ENCODE results near the gene DCUN1D3. TPM values are rescaled to one million over a fixed set of nuclear protein-coding genes. Genes with fewer than 3 reads are reported as not detected.

The DCUN1D3 gene
- total and polyA plus RNA-seq, 2 donors (not counting 3 experiments of a cell fraction or from before 2014, with no cell fraction given) = 10.4 to 35.0 TPM

DNA sequence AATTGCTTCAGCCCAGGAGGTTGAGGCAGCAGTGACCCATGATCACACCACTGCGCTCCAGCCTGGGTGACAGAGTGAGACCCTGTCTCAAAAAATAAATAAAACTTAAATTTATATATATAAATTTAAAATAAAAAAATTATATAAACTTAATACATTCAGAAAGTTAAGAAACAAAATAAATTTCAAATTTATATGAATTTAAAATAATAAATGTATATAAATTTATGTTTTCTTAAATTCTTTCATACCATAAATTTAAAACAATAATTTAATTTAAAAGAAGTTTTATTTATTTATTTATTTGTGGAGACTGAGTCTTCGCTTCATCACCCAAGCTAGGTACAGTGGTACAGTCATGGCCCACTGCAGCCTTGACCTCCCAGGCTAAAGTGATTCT lies 20.6 kb upstream of the DCUN1D3 start:
- no peak for TF ChIP-seq EZH2 (IDR thresholded peaks at IDR 0.05; ENCODE audit: borderline replicate concordance, low read depth, low read length, severe bottlenecking)
- TF ChIP-seq, protein P1, sequence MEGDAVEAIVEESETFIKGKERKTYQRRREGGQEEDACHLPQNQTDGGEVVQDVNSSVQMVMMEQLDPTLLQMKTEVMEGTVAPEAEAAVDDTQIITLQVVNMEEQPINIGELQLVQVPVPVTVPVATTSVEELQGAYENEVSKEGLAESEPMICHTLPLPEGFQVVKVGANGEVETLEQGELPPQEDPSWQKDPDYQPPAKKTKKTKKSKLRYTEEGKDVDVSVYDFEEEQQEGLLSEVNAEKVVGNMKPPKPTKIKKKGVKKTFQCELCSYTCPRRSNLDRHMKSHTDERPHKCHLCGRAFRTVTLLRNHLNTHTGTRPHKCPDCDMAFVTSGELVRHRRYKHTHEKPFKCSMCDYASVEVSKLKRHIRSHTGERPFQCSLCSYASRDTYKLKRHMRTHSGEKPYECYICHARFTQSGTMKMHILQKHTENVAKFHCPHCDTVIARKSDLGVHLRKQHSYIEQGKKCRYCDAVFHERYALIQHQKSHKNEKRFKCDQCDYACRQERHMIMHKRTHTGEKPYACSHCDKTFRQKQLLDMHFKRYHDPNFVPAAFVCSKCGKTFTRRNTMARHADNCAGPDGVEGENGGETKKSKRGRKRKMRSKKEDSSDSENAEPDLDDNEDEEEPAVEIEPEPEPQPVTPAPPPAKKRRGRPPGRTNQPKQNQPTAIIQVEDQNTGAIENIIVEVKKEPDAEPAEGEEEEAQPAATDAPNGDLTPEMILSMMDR (IDR thresholded peaks at IDR 0.05; ENCODE audit: extremely low read depth in 1 of 2, insufficient read depth in 1 of 2, low read depth in 1 of 2, low read length in 2 of 2) = no peak
- no peak for FAIRE-seq
- POLR2A ChIA-PET = no interaction called here
- H3K4me1 ChIP-seq (ENCODE audit: control insufficient read depth, extremely low read depth, insufficient read depth, low read length) = no peaks in the 10 kb centered on the region
- CTCF ChIA-PET = interaction anchor here (1.0 kb wide), 1 partner anchor 17 kb away, joined by 4 read pairs; no protein-coding TSS in a partner anchor
- H3K36me3 ChIP-seq (ENCODE audit: control insufficient read depth in 2 of 2, extremely low read depth in 1 of 2, insufficient read depth in 2 of 2, low read length in 2 of 2) = peaks cover 0 to 10% of the 10 kb centered on the region in 2 experiments
- no TSS peak for BruUV-seq (replicated peaks)
- no peak overlapping the region for H3K4me2 ChIP-seq (ENCODE audit: insufficient read depth, low read length)
- no peaks in the 10 kb centered on the region for H3K9me3 ChIP-seq (replicated peaks; ENCODE audit: control insufficient read depth, insufficient read depth, low read length)
- no peak overlapping the region for H3K9ac ChIP-seq (replicated peaks; ENCODE audit: extremely low read depth, insufficient read depth, low read length)
- no peak overlapping the region for H3K4me3 ChIP-seq (replicated peaks in 1 of 3; ENCODE audit: insufficient read depth in 1 of 3, low read depth in 1 of 3, low read length in 3 of 3)
- H3K27me3 ChIP-seq (ENCODE audit: control insufficient read depth in 2 of 2, insufficient read depth in 2 of 2, low read length in 2 of 2) = no peaks in the 10 kb centered on the region
- dilution Hi-C loops (cut with MboI; ENCODE audit: extremely low pct_ligation_motif_present, low sequenced_read_pairs) (no loop called here), intact Hi-C loops (cut with micrococcal nuclease) (no loop called here)
- no peak overlapping the region for H3K27ac ChIP-seq (ENCODE audit: insufficient read depth, low read depth, low read length)
- no peaks in the 10 kb centered on the region for H3K9me1 ChIP-seq (replicated peaks; ENCODE audit: control insufficient read depth, extremely low read depth, insufficient read depth, low read length)
- no peaks in the 10 kb centered on the region for H4K20me1 ChIP-seq (replicated peaks; ENCODE audit: control insufficient read depth, extremely low read depth, insufficient read depth, low read length)
- no peak overlapping the region for H2AFZ ChIP-seq (ENCODE audit: low read depth, low read length)
- H3K79me2 ChIP-seq (ENCODE audit: control insufficient read depth, insufficient read depth, low read length) = no peaks in the 10 kb centered on the region
- DNase-seq (ENCODE audit: low read depth, low spot score) = no peak

DNA sequence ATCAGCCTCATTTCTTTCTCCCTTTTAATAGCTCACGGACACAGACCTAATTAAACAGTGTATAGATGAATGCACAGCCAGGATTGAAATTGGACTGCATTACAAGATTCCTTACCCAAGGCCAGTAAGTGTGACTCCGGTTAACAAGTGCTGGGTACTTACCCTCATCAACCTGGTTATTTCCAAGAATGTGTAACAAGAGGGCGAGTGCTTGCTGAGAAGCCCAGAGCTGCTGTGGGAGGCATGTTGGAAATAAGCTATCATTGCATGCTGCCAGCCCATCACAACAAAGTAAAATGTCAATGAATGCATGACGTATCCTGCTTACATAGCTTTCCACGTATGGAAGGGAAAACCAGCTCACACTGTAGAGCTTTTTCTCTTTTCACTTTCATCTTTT lies 19.9 kb upstream of the DCUN1D3 start:
- Histone ChIP-seq H3K9ac (replicated peaks; ENCODE audit: extremely low read depth, insufficient read depth, low read length) (no peak overlapping the region), H3K4me2 (ENCODE audit: insufficient read depth, low read length) (no peak overlapping the region), H3K9me3 (replicated peaks; ENCODE audit: control insufficient read depth, insufficient read depth, low read length) (no peaks in the 10 kb centered on the region), H4K20me1 (replicated peaks; ENCODE audit: control insufficient read depth, extremely low read depth, insufficient read depth, low read length) (no peaks in the 10 kb centered on the region), H3K79me2 (ENCODE audit: control insufficient read depth, insufficient read depth, low read length) (no peaks in the 10 kb centered on the region), H3K27me3 (ENCODE audit: control insufficient read depth in 2 of 2, insufficient read depth in 2 of 2, low read length in 2 of 2) (no peaks in the 10 kb centered on the region), H3K4me3 (replicated peaks in 1 of 3; ENCODE audit: insufficient read depth in 1 of 3, low read depth in 1 of 3, low read length in 3 of 3) (no peak overlapping the region), H3K36me3 (ENCODE audit: control insufficient read depth in 2 of 2, extremely low read depth in 1 of 2, insufficient read depth in 2 of 2, low read length in 2 of 2) (peaks cover 0 to 10% of the 10 kb centered on the region in 2 experiments), H3K27ac (ENCODE audit: insufficient read depth, low read depth, low read length) (no peak overlapping the region), H2AFZ (ENCODE audit: low read depth, low read length) (no peak overlapping the region), H3K4me1 (ENCODE audit: control insufficient read depth, extremely low read depth, insufficient read depth, low read length) (no peaks in the 10 kb centered on the region), H3K9me1 (replicated peaks; ENCODE audit: control insufficient read depth, extremely low read depth, insufficient read depth, low read length) (no peaks in the 10 kb centered on the region)
- intact Hi-C loops (cut with micrococcal nuclease) (no loop called here), dilution Hi-C loops (cut with MboI; ENCODE audit: extremely low pct_ligation_motif_present, low sequenced_read_pairs) (no loop called here)
- POLR2A ChIA-PET = no interaction called here
- DNase-seq (ENCODE audit: low read depth, low spot score) = no peak
- no peak for FAIRE-seq
- TF ChIP-seq MYC (IDR thresholded peaks at IDR 0.05; ENCODE audit: low read depth, low read length) (no peak), POLR2AphosphoS5 (IDR thresholded peaks at IDR 0.05; ENCODE audit: insufficient read depth, low read depth, low read length) (no peak), FOS (IDR thresholded peaks at IDR 0.05; ENCODE audit: borderline replicate concordance, insufficient read depth, low read length) (no peak), EZH2 (IDR thresholded peaks at IDR 0.05; ENCODE audit: borderline replicate concordance, low read depth, low read length, severe bottlenecking) (no peak), GATA2 (IDR thresholded peaks at IDR 0.05; ENCODE audit: insufficient read depth, insufficient read length, low read depth, low read length) (no peak), POLR2A (IDR thresholded peaks at IDR 0.05; ENCODE audit: low read depth, low read length) (no peak)
- TF ChIP-seq, protein P2, sequence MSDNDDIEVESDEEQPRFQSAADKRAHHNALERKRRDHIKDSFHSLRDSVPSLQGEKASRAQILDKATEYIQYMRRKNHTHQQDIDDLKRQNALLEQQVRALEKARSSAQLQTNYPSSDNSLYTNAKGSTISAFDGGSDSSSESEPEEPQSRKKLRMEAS (IDR thresholded peaks at IDR 0.05; ENCODE audit: insufficient read depth, insufficient read length) = no peak
- TF ChIP-seq, protein P1 (IDR thresholded peaks at IDR 0.05; ENCODE audit: extremely low read depth in 1 of 2, insufficient read depth in 1 of 2, low read depth in 1 of 2, low read length in 2 of 2) = no peak
- CTCF ChIA-PET = interaction anchor here (0.5 to 0.9 kb wide), 3 partner anchors 9 to 80 kb away, joined by 3 to 4 read pairs (median 3); no protein-coding TSS in a partner anchor
- BruUV-seq (replicated peaks) = no TSS peak

Measured in endothelial cell of umbilical vein (primary cell).